ENCODE measurements around the gene ENTHD1. TPM values are rescaled to one million over a fixed set of nuclear protein-coding genes. Genes with fewer than 3 reads are reported as not detected.

ENTHD1 gene
- total RNA-seq, 1 donor from 2014 or later, result not detected

GRCh38 chr22:39750759-39751158 lies 142.8 kb downstream of the ENTHD1 start:
- TF ChIP-seq CTCF (IDR thresholded peaks at IDR 0.05; ENCODE audit: unreplicated experiment), result no peak
- Mint-ChIP-seq H3K9me3 (no peaks in the 10 kb centered on the region), H3K36me3 (no peaks in the 10 kb centered on the region), H3K27ac (no peak overlapping the region), H3K4me3 (no peak overlapping the region), H3K27me3 (ENCODE audit: low read depth) (peaks cover 64% of the 10 kb centered on the region), H3K4me1 (no peaks in the 10 kb centered on the region)
- DNase-seq (ENCODE audit: low spot score in 2 of 2, unreplicated experiment in 2 of 2), result no peak

GRCh38 chr22:39748877-39749276 lies 144.7 kb downstream of the ENTHD1 start:
- Mint-ChIP-seq H3K27ac (no peak overlapping the region), H3K36me3 (no peaks in the 10 kb centered on the region), H3K27me3 (ENCODE audit: low read depth) (peaks cover 66% of the 10 kb centered on the region), H3K9me3 (no peaks in the 10 kb centered on the region), H3K4me1 (peaks cover 2% of the 10 kb centered on the region), H3K4me3 (no peak overlapping the region)
- TF ChIP-seq CTCF (IDR thresholded peaks at IDR 0.05; ENCODE audit: unreplicated experiment), result no peak
- no peak for DNase-seq (ENCODE audit: low spot score in 2 of 2, unreplicated experiment in 2 of 2)

GRCh38 chr22:39746600-39747262 lies 146.8 kb downstream of the ENTHD1 start:
- peaks cover 4% of the 10 kb centered on the region for H3K4me1 Mint-ChIP-seq
- no peaks in the 10 kb centered on the region for H3K9me3 Mint-ChIP-seq
- H3K27ac Mint-ChIP-seq, result no peak overlapping the region
- no peak for TF ChIP-seq CTCF (IDR thresholded peaks at IDR 0.05; ENCODE audit: unreplicated experiment)
- peaks cover 60% of the 10 kb centered on the region for H3K27me3 Mint-ChIP-seq (ENCODE audit: low read depth)
- DNase-seq (ENCODE audit: low spot score in 2 of 2, unreplicated experiment in 2 of 2), result no peak
- H3K4me3 Mint-ChIP-seq, result no peak overlapping the region
- no peaks in the 10 kb centered on the region for H3K36me3 Mint-ChIP-seq

GRCh38 chr22:39745789-39746188 lies 147.8 kb downstream of the ENTHD1 start:
- Mint-ChIP-seq H3K27me3 (ENCODE audit: low read depth) (peaks cover 53% of the 10 kb centered on the region), H3K27ac (no peak overlapping the region), H3K4me1 (peaks cover 4% of the 10 kb centered on the region), H3K9me3 (peaks cover 7% of the 10 kb centered on the region), H3K4me3 (no peak overlapping the region), H3K36me3 (no peaks in the 10 kb centered on the region)
- no peak for DNase-seq (ENCODE audit: low spot score in 2 of 2, unreplicated experiment in 2 of 2)
- TF ChIP-seq CTCF (IDR thresholded peaks at IDR 0.05; ENCODE audit: unreplicated experiment), result no peak

- no peak for DNase-seq (ENCODE audit: low spot score in 2 of 2, unreplicated experiment in 2 of 2)
- Mint-ChIP-seq H3K4me3 (no peak overlapping the region), H3K36me3 (no peaks in the 10 kb centered on the region), H3K27me3 (ENCODE audit: low read depth) (peaks cover 41% of the 10 kb centered on the region), H3K4me1 (peaks cover 4% of the 10 kb centered on the region), H3K27ac (no peak overlapping the region), H3K9me3 (peaks cover 9% of the 10 kb centered on the region)
- TF ChIP-seq CTCF (IDR thresholded peaks at IDR 0.05; ENCODE audit: unreplicated experiment), result no peak
Measured at GRCh38 chr22:39744353-39744752, 149.2 kb downstream of the ENTHD1 start.
